ENCODE data around the gene CD44.

The CD44 gene

GRCh38 chr11:35158701-35159510 lies 19.9 kb downstream of the CD44 start:
- peak; percentile 60 for DNase-seq (ENCODE audit: low read depth)

GRCh38 chr11:35160246-35160824 lies 21.4 kb downstream of the CD44 start:
- no peak for DNase-seq (ENCODE audit: low read depth)

DNA sequence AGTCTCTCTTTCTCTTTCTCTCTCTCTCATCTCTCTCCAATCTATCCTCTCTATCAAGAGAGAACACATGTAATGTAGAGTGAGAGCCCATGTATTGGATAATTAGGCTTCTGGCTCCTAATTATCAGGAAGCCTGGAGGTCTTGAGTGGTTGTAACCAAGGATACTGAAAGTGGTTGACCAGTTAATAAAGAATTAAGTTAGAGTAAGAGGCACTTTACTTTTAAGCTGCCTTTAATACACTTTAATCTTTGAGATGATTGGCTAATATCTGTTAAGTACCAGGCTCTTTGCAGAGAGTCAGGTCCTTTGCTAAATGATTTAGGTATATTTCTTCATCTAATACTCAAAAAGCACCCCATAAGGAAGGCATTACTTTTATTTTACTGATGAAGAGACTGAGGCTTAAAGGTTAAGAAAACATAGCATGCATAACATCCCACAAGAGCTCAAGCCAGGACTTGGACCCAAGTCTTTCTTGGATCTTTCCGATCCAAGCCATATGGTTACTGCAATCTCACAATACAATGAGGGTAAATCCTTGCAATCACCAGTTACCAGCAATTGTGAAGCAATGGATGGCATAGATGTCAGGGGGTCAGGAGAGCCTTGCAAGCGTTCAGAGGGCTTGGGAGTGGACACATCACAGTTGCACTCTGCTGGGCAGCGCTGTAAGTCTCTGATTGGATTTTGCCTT lies 22.1 kb downstream of the CD44 start:
- DNase-seq (ENCODE audit: low read depth) = peak; percentile 47

GRCh38 chr11:35162745-35163144 lies 23.8 kb downstream of the CD44 start:
- no peak for DNase-seq (ENCODE audit: low read depth)

DNA sequence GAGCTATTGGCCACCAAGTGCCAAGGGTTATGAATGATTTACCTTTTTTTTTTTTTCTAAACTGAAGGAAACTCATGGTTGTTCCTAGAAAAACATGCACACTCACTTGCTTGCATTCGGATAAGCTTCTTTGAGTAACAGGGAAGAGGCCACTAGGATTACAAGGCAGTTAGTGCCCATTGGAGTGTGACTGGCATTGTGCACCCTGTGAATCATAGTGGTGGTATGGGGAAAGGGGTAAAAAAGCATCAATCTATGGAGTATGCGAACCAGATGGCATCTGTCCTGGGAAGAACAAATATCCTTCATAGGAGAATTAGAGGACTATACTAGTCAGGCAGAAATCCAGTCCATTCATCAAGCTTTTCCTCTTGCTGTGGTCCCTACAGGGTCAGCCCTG lies 24.2 kb downstream of the CD44 start:
- DNase-seq (ENCODE audit: low read depth) = peak; percentile 55

GRCh38 chr11:35163702-35164496 lies 24.9 kb downstream of the CD44 start:
- DNase-seq (ENCODE audit: low read depth) = no peak

GRCh38 chr11:35165030-35165422 lies 26.1 kb downstream of the CD44 start:
- DNase-seq (ENCODE audit: low read depth) = no peak

- peak; percentile 74 for DNase-seq (ENCODE audit: low read depth)
Observed at GRCh38 chr11:35165423-35166368, 26.7 kb downstream of the CD44 start.

GRCh38 chr11:35166369-35167360 lies 27.7 kb downstream of the CD44 start:
- peak; percentile 99 for DNase-seq (ENCODE audit: low read depth)

- peak; percentile 87 for DNase-seq (ENCODE audit: low read depth)
Observed at GRCh38 chr11:35167426-35167954, 28.5 kb downstream of the CD44 start.

DNA sequence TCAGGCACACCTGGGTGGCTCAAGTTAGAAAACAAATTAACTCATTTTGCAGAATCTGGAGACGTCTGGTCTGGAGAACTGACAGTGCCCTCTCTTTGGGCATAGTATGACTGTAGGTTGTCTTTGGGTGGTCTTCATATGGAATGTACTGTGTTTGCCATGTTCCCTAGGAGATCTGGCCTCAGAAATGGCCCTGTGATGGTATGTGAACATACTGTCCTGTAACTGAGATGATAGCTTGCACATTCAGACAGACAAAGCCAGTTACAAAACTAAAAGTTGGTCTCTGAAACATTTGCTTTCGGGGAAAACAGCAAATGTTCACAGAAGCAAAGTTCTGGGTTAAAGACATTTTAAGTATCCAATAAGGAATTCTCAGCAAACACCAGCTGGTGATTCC lies 29.7 kb downstream of the CD44 start:
- DNase-seq (ENCODE audit: low read depth) = no peak

- no peak for DNase-seq (ENCODE audit: low read depth)
Observed at GRCh38 chr11:35169112-35169511, 30.1 kb downstream of the CD44 start.

GRCh38 chr11:35169754-35170153 lies 30.8 kb downstream of the CD44 start:
- DNase-seq (ENCODE audit: low read depth) = no peak

- DNase-seq (ENCODE audit: low read depth) = peak; percentile 82
Observed at GRCh38 chr11:35170503-35170902, 31.5 kb downstream of the CD44 start.

- no peak for DNase-seq (ENCODE audit: low read depth)
Observed at GRCh38 chr11:35171226-35171625, 32.3 kb downstream of the CD44 start.

DNA sequence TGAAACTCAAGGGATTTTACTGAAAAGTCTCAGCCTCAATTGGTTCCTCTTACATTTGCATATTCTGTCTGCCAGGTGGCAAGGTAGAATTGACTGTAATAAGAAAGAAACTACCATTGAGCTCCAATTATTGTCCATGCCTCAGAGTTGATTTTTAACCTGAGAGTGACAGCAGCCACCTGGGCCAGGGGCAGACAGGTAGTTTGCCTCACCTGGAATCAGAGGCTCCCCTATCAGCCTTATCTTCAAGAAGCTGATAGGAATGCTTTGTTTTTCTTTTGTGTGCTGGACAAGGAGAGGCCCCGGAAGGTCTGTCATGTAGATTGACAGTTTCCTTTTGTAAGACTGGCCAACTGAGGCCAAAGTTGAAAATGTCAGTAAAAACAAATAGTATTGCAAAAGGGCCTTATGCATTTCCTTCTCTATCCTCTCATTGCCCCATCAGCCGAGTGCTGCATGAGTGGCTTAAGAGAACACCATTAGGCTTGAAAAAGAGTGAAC lies 34.1 kb downstream of the CD44 start:
- DNase-seq (ENCODE audit: low read depth) = peak; percentile 40

- DNase-seq (ENCODE audit: low read depth) = no peak
Observed at GRCh38 chr11:35173616-35174566, 34.9 kb downstream of the CD44 start.

- DNase-seq (ENCODE audit: low read depth) = peak; percentile 87
Observed at GRCh38 chr11:35174666-35175065, 35.7 kb downstream of the CD44 start.

Data from EH (cell line).